HCT116 (cell line): ENCODE measurements around the gene ADI1. TPM values are rescaled to one million over a fixed set of nuclear protein-coding genes. Genes with fewer than 3 reads are reported as not detected.
"Not testable (repeated sequence)": the region's sequence is repeated elsewhere in the genome, so short reads cannot be mapped to it uniquely, and the experiment has no call there.

ENCODE experiments used
- ATAC-seq: fragments of 200-7000 bp; cut with Tn5 transposase; 2 replicates; pipeline ENCODE4 v1.9.1; 2020; ENCODE audit warnings: mild to moderate bottlenecking, moderate library complexity
- BruUV-seq: library from RNA; stranded (reverse); fragments of 400-500 nt; replicated peaks from 2 replicates; lab custom pipeline; 2021; lab: Mats Ljungman, UMichigan
- CTCF ChIA-PET: fragments of 300-600 bp; sonication (Branson Sonifier 250); formaldehyde crosslinking; loops from one replicate; lab custom pipeline; 2021; ENCODE audit warnings: antibody characterized with exemption; lab: Charles Lee
- POLR2A ChIA-PET: fragments of 300-600, 350-600 bp; sonication (Branson Sonifier 250); formaldehyde crosslinking; loops from one replicate; lab custom pipeline; 2021; ENCODE audit warnings: antibody characterized with exemption; lab: Charles Lee
- RAD21 ChIA-PET, 2 experiments: fragments of 300-600 bp; sonication (Branson Sonifier 250); formaldehyde crosslinking; loops; one replicate each; lab custom pipeline; 2023; ENCODE audit warnings: low total read pairs in 2 of 2; ENCODE audit not compliant: uncharacterized antibody in 2 of 2, unreplicated experiment in 2 of 2, low non-redundant PET in 1 of 2; lab: Charles Lee
- DNase-seq: peaks from one replicate; pipeline ENCODE4 v3.0.0-alpha.2; 2010; ENCODE audit warnings: low read depth, low spot score
- H2AFZ ChIP-seq: fragments of 200-600 bp; shearing (Covaris generic), sonication (generic); 2 replicates; pipeline ENCODE4 v1.6.1; 2017; ENCODE audit warnings: low read depth, mixed run types, mixed read lengths, antibody characterized with exemption, low read length; ENCODE audit not compliant: poor library complexity, severe bottlenecking
- H3K27ac ChIP-seq: 2 replicates; pipeline ENCODE4 v1.5.1; 2012; ENCODE audit warnings: low read depth, low read length
- H3K27me3 ChIP-seq: fragments of 200-600 bp; sonication (generic); 2 replicates; pipeline ENCODE4 v1.6.1; 2016; ENCODE audit warnings: mixed run types, low read length, mixed read lengths; ENCODE audit not compliant: insufficient read depth
- H3K36me3 ChIP-seq, 2 experiments: fragments of 200-500 bp in 1 of 2; fragments of 200-600 bp in 1 of 2; sonication (Bioruptor generic) in 1 of 2; sonication (generic) in 1 of 2; 2 replicates each; pipeline versions ENCODE4 v1.5.1 to v1.6.1; 2014 to 2016; ENCODE audit warnings: low read length in 2 of 2, inconsistent platforms in 1 of 2, mixed read lengths in 1 of 2, mixed run types in 1 of 2; ENCODE audit not compliant: insufficient read depth in 2 of 2, control insufficient read depth in 1 of 2
- H3K4me1 ChIP-seq, 2 experiments: fragments of 200-600 bp in 1 of 2; sonication (generic) in 1 of 2; 2 replicates each; pipeline versions ENCODE4 v1.5.1 to v1.6.1; 2012 to 2017; ENCODE audit warnings: low read length in 2 of 2, inconsistent platforms in 1 of 2, mild to moderate bottlenecking in 1 of 2, mixed read lengths in 1 of 2, mixed run types in 1 of 2, moderate library complexity in 1 of 2; ENCODE audit not compliant: insufficient read depth in 2 of 2, control insufficient read depth in 1 of 2
- H3K4me2 ChIP-seq: fragments of 200-600 bp; sonication (generic); 2 replicates; pipeline ENCODE4 v1.6.1; 2017; ENCODE audit warnings: mixed run types, low read length, mixed read lengths
- H3K4me3 ChIP-seq, 2 experiments: fragments of 200-600 bp in 1 of 2; sonication (generic) in 1 of 2; replicated peaks in 1 of 2; 2 replicates each; pipeline ENCODE4 v1.5.1; 2011 to 2016; ENCODE audit warnings: low read length in 2 of 2, control low read depth in 1 of 2, low read depth in 1 of 2, mild to moderate bottlenecking in 1 of 2, mixed read lengths in 1 of 2, mixed run types in 1 of 2
- H3K79me2 ChIP-seq: fragments of 200-600 bp; sonication (generic); 2 replicates; pipeline ENCODE4 v1.6.1; 2017; ENCODE audit warnings: mild to moderate bottlenecking, mixed run types, low read length, moderate library complexity, mixed read lengths; ENCODE audit not compliant: insufficient read depth
- H3K9ac ChIP-seq: fragments of 200-600 bp; sonication (generic); 2 replicates; pipeline ENCODE4 v1.6.1; 2016; ENCODE audit warnings: low read length, mixed read lengths
- H3K9me2 ChIP-seq: fragments of 200-600 bp; sonication (generic), shearing (Covaris generic); 2 replicates; pipeline ENCODE4 v1.6.1; 2017; ENCODE audit warnings: mixed run types, mild to moderate bottlenecking, moderate library complexity; ENCODE audit not compliant: insufficient read depth
- H3K9me3 ChIP-seq, 2 experiments: fragments of 200-500 bp in 1 of 2; fragments of 200-600 bp in 1 of 2; sonication (Bioruptor generic) in 1 of 2; sonication (generic) in 1 of 2; 2 replicates each; pipeline ENCODE4 v1.6.1; 2014 to 2017; ENCODE audit warnings: low read length in 2 of 2, mixed read lengths in 2 of 2, inconsistent platforms in 1 of 2, low read depth in 1 of 2, mild to moderate bottlenecking in 1 of 2, mixed run types in 1 of 2, moderate library complexity in 1 of 2; ENCODE audit not compliant: control insufficient read depth in 1 of 2, insufficient read depth in 1 of 2
- H4K20me1 ChIP-seq: fragments of 200-600 bp; sonication (generic), shearing (Covaris generic); 2 replicates; pipeline ENCODE4 v1.6.1; 2017; ENCODE audit warnings: mixed run types, mild to moderate bottlenecking, moderate library complexity; ENCODE audit not compliant: insufficient read depth
- TCF7L2 ChIP-seq: IDR thresholded peaks from 2 replicates; pipeline ENCODE4 v1.7.0; 2011; ENCODE audit warnings: borderline replicate concordance, inconsistent platforms; ENCODE audit not compliant: insufficient read depth, insufficient read length; ENCODE audit errors: extremely low read depth
- intact Hi-C: fragments of 100-400 bp; cut with micrococcal nuclease; formaldehyde crosslinking; loops from 2 replicates; pipeline ENCODE4 v1.10.0; 2022
- total RNA-seq: library from RNA; stranded (reverse); gene quantifications from one replicate; pipeline ENCODE4 v1.2.1, GENCODE V29; 2021; ENCODE audit not compliant: unreplicated experiment

ADI1 gene
- total RNA-seq, 1 experiment from 2014 or later = 27.0 TPM

GRCh38 chr2:3516831-3517230 lies 2.5 kb downstream of the ADI1 start:
- RAD21 ChIA-PET = no interaction called here
- Histone ChIP-seq H3K9me3 (0 out of 4 replicates have a peak, but pooled peaks cover 0 to 3% of the 10 kb centered on the region in 2 experiments), H3K4me3 (no peak overlapping the region), H4K20me1 (no peaks in the 10 kb centered on the region), H3K79me2 (peaks cover 11% of the 10 kb centered on the region), H3K27ac (no peak overlapping the region), H3K4me2 (no peak overlapping the region), H3K27me3 (no peaks in the 10 kb centered on the region), H3K4me1 (peaks cover 4 to 22% of the 10 kb centered on the region in 2 experiments; a peak in 3 of 4 replicates), H3K9ac (no peak overlapping the region), H3K9me2 (no peaks in the 10 kb centered on the region), H3K36me3 (no peaks in the 10 kb centered on the region), H2AFZ (no peak overlapping the region)
- intact Hi-C loops = no loop called here
- DNase-seq (no peak), ATAC-seq (no peak)
- CTCF ChIA-PET = no interaction called here
- no peak for TF ChIP-seq TCF7L2
- no TSS peak for BruUV-seq
- POLR2A ChIA-PET = no interaction called here

GRCh38 chr2:3515438-3515837 lies 3.9 kb downstream of the ADI1 start:
- H4K20me1 ChIP-seq, BruUV-seq, H3K27ac ChIP-seq, RAD21 ChIA-PET, ATAC-seq, CTCF ChIA-PET, H2AFZ ChIP-seq, H3K9me2 ChIP-seq, H3K9me3 ChIP-seq, H3K27me3 ChIP-seq, H3K4me2 ChIP-seq, H3K9ac ChIP-seq, POLR2A ChIA-PET, H3K4me3 ChIP-seq, DNase-seq, intact Hi-C loops, H3K36me3 ChIP-seq: not testable (repeated sequence)
- H3K4me1 ChIP-seq = peaks cover 4 to 20% of the 10 kb centered on the region in 2 experiments; a peak in 3 of 4 replicates
- peaks cover 11% of the 10 kb centered on the region for H3K79me2 ChIP-seq
